22Rv1 (cell line): ENCODE results near the gene ARPC5.

Experiments
- H3K27ac ChIP-seq: fragments of 450-650 bp; 2 replicates; pipeline ENCODE4 v1.5.1; 2017
- ZFX ChIP-seq: fragments of 450-650 bp; IDR thresholded peaks from 2 replicates; pipeline ENCODE4 v1.6.1; 2017; ENCODE audit warnings: antibody characterized with exemption, borderline replicate concordance
- TF ChIP-seq, protein P1 (sequence below): fragments of 450-650 bp; IDR thresholded peaks from 2 replicates; pipeline ENCODE4 v1.5.1; 2017; ENCODE audit warnings: mild to moderate bottlenecking

Gene ARPC5

DNA sequence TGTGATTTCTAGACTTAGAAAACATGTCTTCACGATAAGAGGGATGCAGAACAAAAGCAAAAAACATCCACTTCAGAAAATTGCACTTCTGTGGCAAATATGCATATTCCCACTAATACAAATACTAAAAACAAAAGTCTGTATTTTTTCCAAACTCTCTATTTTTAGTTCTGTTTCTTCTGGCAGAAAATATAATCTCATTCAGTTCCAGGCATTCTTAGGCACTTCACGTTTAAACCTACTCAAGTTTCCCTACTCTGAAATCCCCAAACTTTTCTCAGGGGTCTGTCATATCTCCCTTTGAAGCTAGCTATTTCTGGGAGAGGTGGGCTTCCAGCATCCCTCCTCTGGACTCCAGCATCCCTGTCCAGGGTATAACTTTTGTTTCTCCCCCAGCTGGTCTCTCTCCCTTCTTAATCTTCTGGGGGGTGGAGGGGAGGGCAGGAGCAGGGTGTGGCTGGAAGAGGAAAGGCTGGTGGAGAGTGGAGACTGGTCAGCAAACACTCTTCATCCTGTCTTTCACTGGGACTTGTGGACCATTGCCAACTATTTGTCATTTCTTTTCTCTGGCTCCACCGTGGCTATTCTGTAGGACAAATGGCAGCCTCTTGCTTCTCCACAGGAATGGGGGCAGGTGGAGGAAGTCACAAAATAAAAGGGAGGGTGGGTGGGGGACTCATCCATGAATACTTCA is 25.7 kb downstream of the ARPC5 start:
- TF ChIP-seq, protein P1, sequence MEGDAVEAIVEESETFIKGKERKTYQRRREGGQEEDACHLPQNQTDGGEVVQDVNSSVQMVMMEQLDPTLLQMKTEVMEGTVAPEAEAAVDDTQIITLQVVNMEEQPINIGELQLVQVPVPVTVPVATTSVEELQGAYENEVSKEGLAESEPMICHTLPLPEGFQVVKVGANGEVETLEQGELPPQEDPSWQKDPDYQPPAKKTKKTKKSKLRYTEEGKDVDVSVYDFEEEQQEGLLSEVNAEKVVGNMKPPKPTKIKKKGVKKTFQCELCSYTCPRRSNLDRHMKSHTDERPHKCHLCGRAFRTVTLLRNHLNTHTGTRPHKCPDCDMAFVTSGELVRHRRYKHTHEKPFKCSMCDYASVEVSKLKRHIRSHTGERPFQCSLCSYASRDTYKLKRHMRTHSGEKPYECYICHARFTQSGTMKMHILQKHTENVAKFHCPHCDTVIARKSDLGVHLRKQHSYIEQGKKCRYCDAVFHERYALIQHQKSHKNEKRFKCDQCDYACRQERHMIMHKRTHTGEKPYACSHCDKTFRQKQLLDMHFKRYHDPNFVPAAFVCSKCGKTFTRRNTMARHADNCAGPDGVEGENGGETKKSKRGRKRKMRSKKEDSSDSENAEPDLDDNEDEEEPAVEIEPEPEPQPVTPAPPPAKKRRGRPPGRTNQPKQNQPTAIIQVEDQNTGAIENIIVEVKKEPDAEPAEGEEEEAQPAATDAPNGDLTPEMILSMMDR = no peak
- TF ChIP-seq ZFX = no peak
- H3K27ac ChIP-seq = no peak overlapping the region

DNA sequence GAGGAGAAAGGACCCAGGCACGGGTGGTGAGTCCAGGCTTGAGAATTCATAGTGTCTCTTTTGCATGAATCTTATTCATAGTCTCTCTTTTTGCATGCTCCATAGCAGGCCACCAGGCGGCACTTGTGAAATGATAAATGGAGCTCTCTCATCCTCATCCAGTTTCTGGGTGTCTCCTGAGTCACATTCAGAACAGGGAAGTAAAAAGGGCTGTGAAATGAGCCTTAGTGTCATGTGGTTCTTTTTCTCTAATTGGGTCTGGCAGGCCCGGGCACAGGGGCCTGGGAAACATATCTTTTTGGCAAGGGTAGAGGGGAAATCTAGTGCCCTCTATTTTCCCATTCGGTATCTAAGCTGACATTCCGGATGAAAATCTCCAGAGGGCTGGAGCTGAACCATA is 26.3 kb downstream of the ARPC5 start:
- no peak overlapping the region for H3K27ac ChIP-seq
- TF ChIP-seq, protein P1 = peak; percentile 24; the same call in 1 of the 2 replicates
- no peak for TF ChIP-seq ZFX

DNA sequence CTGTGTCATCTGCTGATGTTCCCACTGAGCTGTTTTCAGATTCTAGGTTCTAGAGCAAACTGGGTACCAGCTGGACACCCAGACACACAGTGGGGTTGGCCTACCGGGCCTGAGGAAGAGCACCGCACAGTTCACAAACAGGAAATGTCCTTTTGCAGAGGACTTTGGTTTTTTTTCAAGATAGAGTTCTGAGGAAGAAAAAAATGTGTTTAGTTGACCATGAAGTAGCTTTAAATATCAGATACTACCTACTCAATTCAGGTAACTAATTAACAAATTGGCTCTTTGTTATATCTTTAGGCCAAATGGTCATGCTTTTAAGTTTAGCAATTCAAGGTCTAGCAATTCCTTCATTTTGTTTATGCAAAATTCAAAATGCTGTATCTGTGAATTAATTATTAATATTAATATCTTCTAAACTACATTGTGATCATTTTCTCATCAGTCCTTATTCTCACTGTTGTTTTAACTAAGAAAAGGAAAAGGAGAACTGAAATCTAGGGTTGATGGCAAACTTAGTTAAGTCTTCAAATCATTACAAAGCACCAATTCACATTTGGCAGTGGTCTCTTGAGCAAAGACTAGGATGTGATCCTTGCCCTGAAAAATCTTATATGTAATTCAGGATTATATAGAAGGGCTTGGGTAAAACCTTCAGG is 28.1 kb downstream of the ARPC5 start:
- TF ChIP-seq ZFX = no peak
- TF ChIP-seq, protein P1 = no peak

DNA sequence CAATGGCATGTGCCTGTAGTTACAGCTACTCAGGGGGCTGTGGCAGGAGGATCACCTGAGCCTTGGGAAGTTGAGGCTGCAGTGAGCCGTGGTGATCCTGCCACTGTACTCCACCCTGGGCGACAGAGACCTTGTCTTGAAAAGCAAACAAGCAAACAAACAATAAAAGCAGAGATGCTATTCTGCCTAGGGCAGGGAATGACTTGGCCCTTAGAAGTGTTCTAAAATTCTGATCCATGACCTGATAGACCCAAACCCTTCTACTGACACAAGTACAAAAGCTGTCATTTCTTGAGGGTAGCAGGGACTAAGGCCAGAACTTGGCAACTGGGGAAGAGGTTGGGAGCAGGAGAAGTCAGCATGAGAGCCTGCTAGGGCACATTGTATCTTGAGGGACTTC is 29.7 kb downstream of the ARPC5 start:
- H3K27ac ChIP-seq = no peak overlapping the region
- TF ChIP-seq ZFX = no peak
- TF ChIP-seq, protein P1 = no peak

More for the DNA sequence above, 28.1 kb downstream of the ARPC5 start:
- no peak overlapping the region for H3K27ac ChIP-seq

DNA sequence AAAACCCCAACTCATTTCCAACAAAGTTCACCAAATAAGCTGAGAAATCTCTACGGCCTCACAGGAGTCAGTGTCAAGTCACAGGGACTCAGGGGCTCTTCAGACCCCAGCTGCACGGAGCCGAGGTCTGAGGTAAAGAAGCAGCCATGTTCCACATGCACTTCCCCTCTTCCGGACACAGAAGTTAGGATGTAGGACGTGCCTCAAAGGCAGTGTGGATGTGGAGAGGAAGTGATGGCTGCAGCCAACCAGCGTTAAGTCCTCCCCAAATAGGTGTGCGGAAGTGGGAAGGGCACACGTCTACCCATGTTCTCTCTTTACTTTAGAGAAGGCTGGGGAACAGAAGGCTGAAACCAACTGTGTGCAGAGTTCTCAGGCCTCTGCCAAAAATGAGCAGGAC is 30.8 kb downstream of the ARPC5 start:
- TF ChIP-seq ZFX = no peak
- TF ChIP-seq, protein P1 = no peak
- H3K27ac ChIP-seq = no peak overlapping the region

DNA sequence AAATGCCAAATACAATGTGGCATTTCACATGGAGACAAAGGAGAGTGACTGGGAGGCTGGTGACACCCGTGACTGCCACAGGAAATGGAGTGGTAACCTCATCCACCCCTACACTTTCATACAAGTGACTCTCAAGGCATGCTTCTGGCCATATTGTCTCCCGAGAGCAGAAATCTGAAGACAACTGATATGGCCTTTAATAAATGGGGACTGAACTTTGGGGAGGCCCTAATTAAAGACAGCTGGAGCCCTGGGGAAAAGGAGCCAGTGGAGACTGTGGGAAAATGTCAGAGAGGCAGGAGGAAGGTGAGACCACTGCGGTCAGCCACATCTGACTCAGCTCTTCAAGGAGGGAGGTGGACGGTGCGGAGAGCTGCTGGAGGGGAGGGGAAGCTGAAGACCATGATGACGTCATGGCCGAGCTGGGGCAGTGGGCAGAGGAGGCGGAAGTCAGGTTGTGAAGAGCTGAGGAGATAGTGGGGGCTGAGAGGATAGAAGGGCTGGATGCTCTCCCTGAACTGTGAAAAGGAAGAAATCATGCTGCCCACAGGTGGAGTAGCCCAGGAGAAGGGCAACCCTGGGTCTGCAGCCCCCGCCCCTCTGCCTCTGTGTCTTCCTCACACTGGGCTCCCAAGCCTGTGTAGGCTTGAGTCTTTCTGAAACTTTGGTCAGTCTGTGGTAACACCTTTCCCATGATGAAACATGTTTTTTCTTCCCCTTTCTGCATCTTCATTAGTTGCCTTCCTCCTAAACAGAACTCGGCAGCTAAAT is 31.4 kb downstream of the ARPC5 start:
- no peak overlapping the region for H3K27ac ChIP-seq
- no peak for TF ChIP-seq ZFX
- TF ChIP-seq, protein P1 = no peak

DNA sequence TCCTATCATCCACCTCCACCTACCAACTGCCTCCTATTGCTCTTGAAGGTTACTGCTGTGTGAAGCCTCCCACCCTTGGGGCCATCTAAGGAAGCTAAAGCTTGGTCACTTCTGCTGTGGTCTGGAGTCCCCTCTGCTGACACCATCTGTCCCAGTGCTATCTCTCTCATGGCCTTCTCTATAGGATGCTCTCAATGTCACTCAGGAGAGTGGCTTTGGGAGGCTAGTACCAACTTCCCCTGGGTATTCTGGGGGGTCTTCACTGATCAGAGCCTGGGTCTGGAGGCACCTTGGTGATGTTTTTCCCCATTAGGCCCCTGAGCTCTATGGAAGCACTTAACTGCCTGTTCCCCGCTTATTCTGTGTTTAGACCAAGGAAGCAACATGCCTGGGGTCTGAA is 33.1 kb downstream of the ARPC5 start:
- no peak for TF ChIP-seq ZFX
- TF ChIP-seq, protein P1 = no peak
- no peak overlapping the region for H3K27ac ChIP-seq
